ENCODE measurements around the gene MYO18A.

The MYO18A gene

DNA sequence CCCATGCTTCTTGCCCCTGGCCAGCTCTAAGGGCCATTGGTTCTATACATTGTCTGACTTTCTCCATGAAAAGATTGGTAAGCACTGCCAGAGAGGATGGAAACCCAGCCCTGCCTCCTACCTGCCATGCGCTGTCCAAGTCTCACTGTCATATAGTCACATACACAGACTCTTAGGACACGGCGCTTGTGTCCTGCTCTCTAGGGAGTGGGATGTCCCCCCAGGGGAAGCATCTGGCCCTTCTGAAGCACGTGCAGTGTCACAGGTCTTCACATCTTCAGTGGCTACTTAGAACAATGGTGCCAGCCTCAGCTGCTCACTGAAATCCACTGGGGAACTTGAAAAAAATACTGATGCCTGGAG lies 38.7 kb downstream of the MYO18A start:
- Histone ChIP-seq H3K36me3 (ENCODE audit: control insufficient read depth in 2 of 2, insufficient read depth in 2 of 2, low read length in 2 of 2) (peaks cover 4 to 8% of the 10 kb centered on the region in 2 donors), H3K27ac (ENCODE audit: low read depth in 2 of 2, low read length in 2 of 2) (peak overlapping the region in 1 of 2 donors; percentile 87), H3K4me1 (ENCODE audit: control insufficient read depth in 2 of 2, insufficient read depth in 2 of 2, low read length in 2 of 2) (peaks cover 22 to 25% of the 10 kb centered on the region in 2 donors), H3K4me3 (ENCODE audit: low read length in 2 of 2) (peak overlapping the region in 1 of 2 donors; percentile 74), H3K27me3 (ENCODE audit: control insufficient read depth in 2 of 2, insufficient read depth in 2 of 2, low read length in 2 of 2) (no peaks in the 10 kb centered on the region), H3K9me3 (ENCODE audit: control insufficient read depth in 2 of 2, low read length in 2 of 2) (no peaks in the 10 kb centered on the region), H3K9ac (ENCODE audit: low read depth in 1 of 2, low read length in 2 of 2) (no peak overlapping the region)

DNA sequence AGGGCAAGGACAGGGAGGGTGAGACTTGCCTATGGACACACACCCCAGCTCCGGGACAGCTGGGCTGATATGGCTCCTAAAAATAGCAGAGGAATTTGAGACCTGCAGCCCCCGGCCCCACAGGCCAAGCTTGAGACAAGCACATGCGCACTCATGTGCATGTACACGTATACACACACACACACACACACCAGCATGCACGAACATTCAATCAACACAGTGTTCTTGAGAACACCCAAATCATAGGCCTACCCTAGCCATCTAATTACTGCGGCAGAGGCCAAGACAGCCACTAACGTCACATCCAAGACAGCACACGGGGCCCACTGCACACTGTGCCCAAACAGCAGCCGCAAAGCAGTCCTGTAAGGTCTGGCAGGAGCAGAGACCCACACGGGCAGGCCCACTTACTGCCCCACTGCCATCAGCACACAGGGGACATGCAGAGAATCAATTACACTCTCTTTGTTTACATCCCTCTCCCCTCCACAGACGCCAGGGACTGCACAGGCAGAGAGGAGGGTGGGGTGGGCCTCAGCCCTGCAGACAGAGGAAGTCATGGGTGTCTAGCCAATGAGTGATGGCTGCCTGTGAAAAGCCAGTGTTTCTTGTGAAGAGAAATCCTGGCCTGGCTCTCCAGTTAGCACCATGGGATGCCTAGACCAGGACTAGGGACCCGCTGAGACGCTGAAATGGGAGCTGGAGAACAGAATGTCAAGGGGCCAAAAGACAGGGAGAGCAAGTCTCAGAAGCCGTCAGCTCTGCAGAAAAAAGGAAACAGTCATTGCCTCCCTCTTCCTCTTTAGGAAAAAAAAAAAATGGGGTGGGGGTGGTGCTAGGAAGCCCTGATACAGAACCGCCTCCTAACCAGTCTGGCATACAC lies 39.3 kb downstream of the MYO18A start:
- Histone ChIP-seq H3K27ac (ENCODE audit: low read depth in 2 of 2, low read length in 2 of 2) (peak overlapping the region; percentile 34 to 87), H3K4me3 (ENCODE audit: low read length in 2 of 2) (peak overlapping the region; percentile 11 to 74), H3K9ac (ENCODE audit: low read depth in 1 of 2, low read length in 2 of 2) (peak overlapping the region; percentile 15 to 30), H3K27me3 (ENCODE audit: control insufficient read depth in 2 of 2, insufficient read depth in 2 of 2, low read length in 2 of 2) (no peaks in the 10 kb centered on the region), H3K4me1 (ENCODE audit: control insufficient read depth in 2 of 2, insufficient read depth in 2 of 2, low read length in 2 of 2) (peaks cover 22 to 25% of the 10 kb centered on the region in 2 donors), H3K9me3 (ENCODE audit: control insufficient read depth in 2 of 2, low read length in 2 of 2) (no peaks in the 10 kb centered on the region), H3K36me3 (ENCODE audit: control insufficient read depth in 2 of 2, insufficient read depth in 2 of 2, low read length in 2 of 2) (peaks cover 6 to 9% of the 10 kb centered on the region in 2 donors)

DNA sequence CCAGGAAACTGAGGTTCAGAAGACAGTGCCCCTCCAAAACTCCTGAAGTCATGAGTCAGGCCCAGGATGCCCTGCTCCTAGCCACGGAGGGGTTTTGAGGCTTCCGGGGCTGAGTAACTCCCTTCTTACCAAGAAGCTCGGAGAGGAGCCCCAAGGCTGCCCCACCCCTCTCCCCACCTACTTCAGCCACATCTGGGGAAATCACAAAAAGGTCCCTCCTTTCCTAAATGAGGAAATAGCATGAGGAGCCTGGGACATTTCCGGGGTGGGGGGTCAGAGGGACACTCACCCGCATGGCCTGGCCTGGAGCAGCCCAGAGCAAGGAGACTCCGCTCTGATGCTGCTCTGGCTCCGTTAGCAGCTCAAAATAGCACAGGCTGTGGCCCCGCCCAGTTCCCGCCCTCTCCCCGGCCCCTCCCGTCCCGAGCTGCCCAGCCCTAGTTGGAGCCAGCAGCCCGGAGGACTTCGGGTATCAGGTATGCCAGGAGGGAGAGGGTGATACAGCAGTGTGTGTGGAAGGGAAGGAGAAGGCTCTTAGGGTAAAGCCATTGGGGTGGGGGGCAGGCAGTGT lies 40.1 kb downstream of the MYO18A start:
- Histone ChIP-seq H3K9ac (ENCODE audit: low read depth in 1 of 2, low read length in 2 of 2) (peak overlapping the region; percentile 30 to 68), H3K4me3 (ENCODE audit: low read length in 2 of 2) (peak overlapping the region; percentile 11 to 74), H3K27me3 (ENCODE audit: control insufficient read depth in 2 of 2, insufficient read depth in 2 of 2, low read length in 2 of 2) (no peaks in the 10 kb centered on the region), H3K9me3 (ENCODE audit: control insufficient read depth in 2 of 2, low read length in 2 of 2) (no peaks in the 10 kb centered on the region), H3K27ac (ENCODE audit: low read depth in 2 of 2, low read length in 2 of 2) (peak overlapping the region; percentile 34 to 87), H3K4me1 (ENCODE audit: control insufficient read depth in 2 of 2, insufficient read depth in 2 of 2, low read length in 2 of 2) (peaks cover 20 to 22% of the 10 kb centered on the region in 2 donors), H3K36me3 (ENCODE audit: control insufficient read depth in 2 of 2, insufficient read depth in 2 of 2, low read length in 2 of 2) (peaks cover 9 to 11% of the 10 kb centered on the region in 2 donors)

DNA sequence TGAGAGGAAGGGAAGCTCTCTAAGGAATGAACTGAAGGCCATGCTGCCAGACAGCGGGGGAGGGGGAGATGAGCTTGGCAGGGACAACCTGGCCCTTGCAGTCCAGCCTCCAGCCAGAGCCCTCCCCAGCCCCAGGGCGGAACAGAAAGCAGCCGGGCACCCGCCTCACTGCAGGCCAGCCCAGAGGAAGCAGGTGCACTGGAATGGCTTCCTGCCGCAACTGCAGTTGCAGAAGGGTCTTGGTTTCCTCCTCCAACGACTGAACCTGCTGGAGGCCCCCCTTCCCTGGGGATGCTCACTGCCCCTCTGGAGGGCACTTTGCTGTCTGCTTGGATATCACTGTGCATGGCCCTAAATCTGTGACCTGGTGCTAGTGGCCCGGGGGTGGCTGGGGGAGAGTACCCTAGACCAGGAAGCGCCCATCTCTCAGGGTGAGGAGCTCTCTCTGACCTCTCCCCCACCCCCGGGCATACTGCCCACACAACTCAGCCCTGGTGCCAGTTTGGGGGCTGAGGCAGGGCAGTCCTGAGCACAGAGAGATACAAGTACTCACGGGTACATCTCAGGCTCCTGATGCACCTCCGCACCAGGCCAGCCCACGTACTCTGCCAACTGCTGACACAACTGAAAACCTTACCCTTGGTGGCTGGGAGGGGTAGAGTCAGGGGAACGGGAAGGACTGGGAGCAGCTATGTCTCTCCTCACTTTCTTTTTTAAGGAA lies 41.1 kb downstream of the MYO18A start:
- H3K27ac ChIP-seq (ENCODE audit: low read depth in 2 of 2, low read length in 2 of 2) = peak overlapping the region in 1 of 2 donors; percentile 87

DNA sequence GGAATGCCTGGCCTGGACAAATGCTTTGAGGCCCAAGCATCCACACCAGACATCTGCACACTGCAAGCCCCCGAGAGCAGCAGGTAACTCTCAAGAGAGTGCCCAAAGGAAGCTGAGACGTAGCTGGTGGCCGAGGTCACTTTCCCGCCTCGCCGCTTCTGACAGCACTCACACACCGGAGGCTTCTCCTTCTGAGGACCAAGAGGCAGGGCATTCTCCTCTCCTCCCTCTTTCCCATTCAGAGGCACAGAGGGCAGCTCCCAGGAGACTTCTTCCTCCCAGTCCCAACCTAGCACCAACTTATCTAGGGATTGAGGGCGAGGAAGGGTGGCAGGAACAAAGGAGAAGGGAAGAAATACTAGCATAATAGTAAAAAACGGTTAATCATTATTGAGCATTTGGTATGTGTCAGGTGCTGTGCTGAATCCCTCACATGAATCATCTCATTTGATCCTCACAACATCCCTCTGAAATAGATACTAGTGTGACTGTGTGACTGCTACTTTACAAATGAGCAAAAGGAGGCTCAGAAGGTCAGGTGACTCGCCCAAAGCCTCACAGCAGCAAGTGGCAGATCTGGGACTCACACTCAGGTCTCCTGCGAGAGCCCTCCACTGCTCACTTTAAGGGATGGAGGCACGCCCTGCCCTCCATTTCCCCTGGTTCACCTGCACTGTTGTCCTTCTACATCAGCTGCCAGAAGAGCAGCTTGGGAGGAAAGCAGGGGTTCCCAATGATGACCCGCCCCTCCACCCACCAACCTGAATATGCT lies 41.8 kb downstream of the MYO18A start:
- Histone ChIP-seq H3K9ac (ENCODE audit: low read depth in 1 of 2, low read length in 2 of 2) (peak overlapping the region in 1 of 2 donors; percentile 52), H3K27ac (ENCODE audit: low read depth in 2 of 2, low read length in 2 of 2) (peak overlapping the region in 1 of 2 donors; percentile 87), H3K27me3 (ENCODE audit: control insufficient read depth in 2 of 2, insufficient read depth in 2 of 2, low read length in 2 of 2) (no peaks in the 10 kb centered on the region), H3K36me3 (ENCODE audit: control insufficient read depth in 2 of 2, insufficient read depth in 2 of 2, low read length in 2 of 2) (peaks cover 9 to 11% of the 10 kb centered on the region in 2 donors), H3K4me1 (ENCODE audit: control insufficient read depth in 2 of 2, insufficient read depth in 2 of 2, low read length in 2 of 2) (peaks cover 20 to 22% of the 10 kb centered on the region in 2 donors), H3K9me3 (ENCODE audit: control insufficient read depth in 2 of 2, low read length in 2 of 2) (no peaks in the 10 kb centered on the region), H3K4me3 (ENCODE audit: low read length in 2 of 2) (peak overlapping the region in 1 of 2 donors; percentile 74)

More for the DNA sequence above, 41.1 kb downstream of the MYO18A start:
- H3K4me3 ChIP-seq (ENCODE audit: low read length in 2 of 2) = peak overlapping the region; percentile 11 to 74
- H3K9ac ChIP-seq (ENCODE audit: low read depth in 1 of 2, low read length in 2 of 2) = peak overlapping the region; percentile 13 to 52
- peaks cover 9 to 11% of the 10 kb centered on the region in 2 donors for H3K36me3 ChIP-seq (ENCODE audit: control insufficient read depth in 2 of 2, insufficient read depth in 2 of 2, low read length in 2 of 2)
- no peaks in the 10 kb centered on the region for H3K27me3 ChIP-seq (ENCODE audit: control insufficient read depth in 2 of 2, insufficient read depth in 2 of 2, low read length in 2 of 2)
- no peaks in the 10 kb centered on the region for H3K9me3 ChIP-seq (ENCODE audit: control insufficient read depth in 2 of 2, low read length in 2 of 2)
- H3K4me1 ChIP-seq (ENCODE audit: control insufficient read depth in 2 of 2, insufficient read depth in 2 of 2, low read length in 2 of 2) = peaks cover 20 to 22% of the 10 kb centered on the region in 2 donors

DNA sequence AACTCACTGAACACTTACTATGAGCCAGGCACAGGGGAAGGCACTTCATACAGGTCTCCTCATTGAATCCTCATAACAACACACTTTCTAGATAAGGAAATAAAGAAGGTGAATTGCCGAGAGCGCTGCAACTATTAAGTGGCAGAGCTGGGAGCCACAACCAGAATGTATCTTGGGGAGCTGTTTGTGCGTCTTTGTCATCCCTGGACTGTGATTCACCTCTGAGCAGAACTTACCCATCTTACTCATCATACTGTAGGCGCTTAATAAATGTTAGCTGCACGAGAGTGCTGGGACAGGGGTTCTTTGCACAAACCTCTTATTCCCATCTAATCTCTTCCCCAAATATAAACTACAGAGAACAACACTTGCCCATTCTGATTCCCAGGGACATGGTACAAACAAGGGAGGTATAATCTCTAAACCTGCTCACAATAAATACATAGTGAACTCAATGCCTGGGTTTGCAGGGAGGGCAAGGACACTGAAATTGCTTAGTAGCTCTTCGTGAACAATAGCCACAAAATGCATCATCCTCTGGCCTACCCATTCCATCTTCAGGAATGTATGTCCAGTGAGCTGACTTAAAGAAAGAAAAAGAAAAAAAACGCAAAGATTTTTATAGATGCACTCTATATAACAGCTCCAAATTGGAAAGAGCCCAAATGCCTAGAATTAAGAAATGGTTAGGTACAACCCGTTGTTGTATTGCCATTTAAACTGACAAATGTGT lies 43.0 kb downstream of the MYO18A start:
- H3K27me3 ChIP-seq (ENCODE audit: control insufficient read depth in 2 of 2, insufficient read depth in 2 of 2, low read length in 2 of 2) = no peaks in the 10 kb centered on the region
- H3K4me3 ChIP-seq (ENCODE audit: low read length in 2 of 2) = no peak overlapping the region
- peaks cover 9 to 11% of the 10 kb centered on the region in 2 donors for H3K36me3 ChIP-seq (ENCODE audit: control insufficient read depth in 2 of 2, insufficient read depth in 2 of 2, low read length in 2 of 2)
- no peak overlapping the region for H3K27ac ChIP-seq (ENCODE audit: low read depth in 2 of 2, low read length in 2 of 2)
- H3K4me1 ChIP-seq (ENCODE audit: control insufficient read depth in 2 of 2, insufficient read depth in 2 of 2, low read length in 2 of 2) = peaks cover 20 to 22% of the 10 kb centered on the region in 2 donors
- no peak overlapping the region for H3K9ac ChIP-seq (ENCODE audit: low read depth in 1 of 2, low read length in 2 of 2)
- H3K9me3 ChIP-seq (ENCODE audit: control insufficient read depth in 2 of 2, low read length in 2 of 2) = no peaks in the 10 kb centered on the region

DNA sequence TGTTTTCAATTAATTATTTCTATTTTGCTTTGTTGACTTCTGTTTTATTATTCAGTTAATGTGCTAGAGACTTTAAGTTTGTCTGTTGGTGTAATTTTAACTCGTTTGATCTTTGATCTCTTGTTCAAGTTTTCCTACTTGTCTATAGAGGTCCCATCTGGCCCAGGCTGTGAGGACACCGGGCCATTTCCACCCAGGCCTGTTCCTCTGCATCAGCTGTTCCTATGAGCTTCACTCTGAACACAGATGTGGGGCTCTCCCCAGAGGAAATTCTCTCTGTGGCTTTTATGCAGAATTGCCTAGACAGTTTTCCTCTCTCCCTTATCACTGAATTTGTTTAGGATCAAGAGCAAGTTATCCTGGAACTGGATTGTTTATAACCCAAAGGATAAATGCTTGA lies 44.7 kb downstream of the MYO18A start:
- peaks cover 10 to 15% of the 10 kb centered on the region in 2 donors for H3K4me1 ChIP-seq (ENCODE audit: control insufficient read depth in 2 of 2, insufficient read depth in 2 of 2, low read length in 2 of 2)
- H3K36me3 ChIP-seq (ENCODE audit: control insufficient read depth in 2 of 2, insufficient read depth in 2 of 2, low read length in 2 of 2) = peaks cover 9% of the 10 kb centered on the region in 2 donors

DNA sequence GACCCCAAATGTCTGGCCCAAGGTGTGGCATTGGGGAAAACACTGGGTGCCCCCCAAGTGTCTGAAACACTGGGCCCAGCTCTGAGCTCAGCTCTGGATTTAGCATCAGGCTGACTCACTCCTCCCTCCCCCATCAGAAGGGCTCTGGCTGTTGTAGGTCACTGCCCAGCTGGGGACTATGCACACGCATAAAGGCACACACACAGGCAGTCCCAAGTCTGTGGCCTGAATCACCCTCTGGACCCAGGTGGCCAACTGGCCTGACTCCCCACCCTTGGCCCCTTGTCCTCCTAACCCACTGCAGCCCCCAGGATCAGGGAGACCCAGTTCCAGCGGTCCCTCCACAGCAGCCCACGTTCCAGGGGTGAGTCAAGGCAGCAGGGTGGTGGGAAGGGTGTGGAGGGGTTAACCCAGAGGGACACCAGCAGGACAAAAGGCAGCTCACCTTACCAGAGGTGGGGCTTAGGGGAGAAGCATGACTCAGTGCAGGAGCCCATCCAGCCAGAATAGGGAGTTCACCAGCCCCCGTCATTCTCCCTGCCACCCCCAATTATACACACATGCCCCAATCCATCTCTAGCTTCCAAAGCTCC lies 47.0 kb downstream of the MYO18A start:
- Histone ChIP-seq H3K9ac (ENCODE audit: low read depth in 1 of 2, low read length in 2 of 2) (no peak overlapping the region), H3K36me3 (ENCODE audit: control insufficient read depth in 2 of 2, insufficient read depth in 2 of 2, low read length in 2 of 2) (peaks cover 9 to 20% of the 10 kb centered on the region in 2 donors)

More for the DNA sequence above, 44.7 kb downstream of the MYO18A start:
- no peaks in the 10 kb centered on the region for H3K9me3 ChIP-seq (ENCODE audit: control insufficient read depth in 2 of 2, low read length in 2 of 2)
- no peak overlapping the region for H3K27ac ChIP-seq (ENCODE audit: low read depth in 2 of 2, low read length in 2 of 2)
- no peak overlapping the region for H3K4me3 ChIP-seq (ENCODE audit: low read length in 2 of 2)
- H3K9ac ChIP-seq (ENCODE audit: low read depth in 1 of 2, low read length in 2 of 2) = no peak overlapping the region
- H3K27me3 ChIP-seq (ENCODE audit: control insufficient read depth in 2 of 2, insufficient read depth in 2 of 2, low read length in 2 of 2) = no peaks in the 10 kb centered on the region

More for the DNA sequence above, 47.0 kb downstream of the MYO18A start:
- Histone ChIP-seq H3K4me1 (ENCODE audit: control insufficient read depth in 2 of 2, insufficient read depth in 2 of 2, low read length in 2 of 2) (no peaks in the 10 kb centered on the region), H3K27ac (ENCODE audit: low read depth in 2 of 2, low read length in 2 of 2) (no peak overlapping the region), H3K9me3 (ENCODE audit: control insufficient read depth in 2 of 2, low read length in 2 of 2) (no peaks in the 10 kb centered on the region), H3K4me3 (ENCODE audit: low read length in 2 of 2) (no peak overlapping the region), H3K27me3 (ENCODE audit: control insufficient read depth in 2 of 2, insufficient read depth in 2 of 2, low read length in 2 of 2) (no peaks in the 10 kb centered on the region)
